ENCODE measurements around the gene PSMD2.
"Not testable (repeated sequence)": the region's sequence is repeated elsewhere in the genome, so short reads cannot be mapped to it uniquely, and the experiment has no call there.

PSMD2 gene

DNA sequence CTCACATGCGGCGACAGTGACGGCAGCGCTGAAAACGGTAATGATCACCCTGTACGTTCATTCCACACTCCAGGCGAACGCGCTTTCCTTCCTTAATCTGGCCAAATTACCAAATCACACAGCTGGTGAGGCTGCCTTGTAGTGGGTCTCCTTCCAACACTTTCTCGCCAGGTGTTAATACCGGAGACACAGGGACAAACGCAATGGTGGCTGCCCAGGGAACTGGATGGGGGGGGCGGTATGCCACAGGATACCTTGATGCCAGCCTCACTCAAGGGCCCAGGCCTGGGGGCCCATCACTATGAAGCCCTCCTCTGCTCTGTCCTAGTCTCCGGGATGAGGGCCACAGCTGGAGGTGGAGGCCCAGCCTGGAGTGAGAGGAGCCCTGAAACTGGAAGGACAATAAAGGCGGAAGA lies 36.3 kb upstream of the PSMD2 start:
- TF ChIP-seq, protein P1, sequence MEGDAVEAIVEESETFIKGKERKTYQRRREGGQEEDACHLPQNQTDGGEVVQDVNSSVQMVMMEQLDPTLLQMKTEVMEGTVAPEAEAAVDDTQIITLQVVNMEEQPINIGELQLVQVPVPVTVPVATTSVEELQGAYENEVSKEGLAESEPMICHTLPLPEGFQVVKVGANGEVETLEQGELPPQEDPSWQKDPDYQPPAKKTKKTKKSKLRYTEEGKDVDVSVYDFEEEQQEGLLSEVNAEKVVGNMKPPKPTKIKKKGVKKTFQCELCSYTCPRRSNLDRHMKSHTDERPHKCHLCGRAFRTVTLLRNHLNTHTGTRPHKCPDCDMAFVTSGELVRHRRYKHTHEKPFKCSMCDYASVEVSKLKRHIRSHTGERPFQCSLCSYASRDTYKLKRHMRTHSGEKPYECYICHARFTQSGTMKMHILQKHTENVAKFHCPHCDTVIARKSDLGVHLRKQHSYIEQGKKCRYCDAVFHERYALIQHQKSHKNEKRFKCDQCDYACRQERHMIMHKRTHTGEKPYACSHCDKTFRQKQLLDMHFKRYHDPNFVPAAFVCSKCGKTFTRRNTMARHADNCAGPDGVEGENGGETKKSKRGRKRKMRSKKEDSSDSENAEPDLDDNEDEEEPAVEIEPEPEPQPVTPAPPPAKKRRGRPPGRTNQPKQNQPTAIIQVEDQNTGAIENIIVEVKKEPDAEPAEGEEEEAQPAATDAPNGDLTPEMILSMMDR (IDR thresholded peaks at IDR 0.05; ENCODE audit: low read depth, low read length): no peak
- H3K4me3 ChIP-seq (ENCODE audit: low read depth, low read length): no peak overlapping the region
- in situ Hi-C loops (cut with HindIII; ENCODE audit: low sequenced_read_pairs): no loop called here
- no peak for DNase-seq (ENCODE audit: low read depth, low spot score)

DNA sequence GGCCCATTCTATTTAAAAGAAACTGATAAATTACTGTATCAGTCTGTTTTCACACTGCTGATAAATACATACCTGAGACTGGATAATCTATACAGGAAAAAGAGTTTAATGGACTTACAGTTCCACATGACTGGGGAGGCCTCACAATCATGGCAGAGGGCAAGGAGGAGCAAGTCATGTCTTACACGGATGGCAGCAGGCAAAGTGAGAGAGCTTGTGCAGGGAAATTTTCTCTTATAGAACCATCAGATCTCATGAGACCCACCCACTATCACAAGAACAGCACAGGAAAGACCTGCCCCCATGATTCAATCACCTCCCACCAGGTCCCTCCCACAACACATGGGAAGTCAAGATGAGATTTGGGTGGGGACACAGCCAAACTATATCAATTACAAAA lies 31.8 kb upstream of the PSMD2 start:
- in situ Hi-C loops (cut with HindIII; ENCODE audit: low sequenced_read_pairs); H3K4me3 ChIP-seq (ENCODE audit: low read depth, low read length); DNase-seq (ENCODE audit: low read depth, low spot score): not testable (repeated sequence)

DNA sequence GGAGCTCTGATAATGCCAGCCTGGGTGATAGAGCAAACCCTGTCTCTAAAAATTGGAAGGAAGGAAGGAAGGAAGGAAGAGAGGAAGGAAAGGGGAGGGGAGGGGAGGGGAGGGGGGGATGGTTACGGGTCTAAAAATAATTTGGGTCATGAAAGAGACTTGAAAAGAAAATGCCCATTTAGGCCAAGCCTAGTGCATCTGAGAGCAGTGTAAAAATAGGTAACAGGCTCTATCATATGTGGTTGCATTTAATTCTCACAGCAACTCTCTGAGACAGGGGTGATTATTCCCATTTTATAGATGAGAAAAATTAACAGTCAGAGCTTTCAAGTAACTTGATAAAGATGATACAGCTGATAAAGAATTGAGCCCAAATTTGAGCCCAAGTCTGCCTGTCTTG lies 26.8 kb upstream of the PSMD2 start:
- TF ChIP-seq, protein P1 (IDR thresholded peaks at IDR 0.05; ENCODE audit: low read depth, low read length): no peak
- in situ Hi-C loops (cut with HindIII; ENCODE audit: low sequenced_read_pairs): no loop called here
- H3K4me3 ChIP-seq (ENCODE audit: low read depth, low read length): no peak overlapping the region
- DNase-seq (ENCODE audit: low read depth, low spot score): no peak

DNA sequence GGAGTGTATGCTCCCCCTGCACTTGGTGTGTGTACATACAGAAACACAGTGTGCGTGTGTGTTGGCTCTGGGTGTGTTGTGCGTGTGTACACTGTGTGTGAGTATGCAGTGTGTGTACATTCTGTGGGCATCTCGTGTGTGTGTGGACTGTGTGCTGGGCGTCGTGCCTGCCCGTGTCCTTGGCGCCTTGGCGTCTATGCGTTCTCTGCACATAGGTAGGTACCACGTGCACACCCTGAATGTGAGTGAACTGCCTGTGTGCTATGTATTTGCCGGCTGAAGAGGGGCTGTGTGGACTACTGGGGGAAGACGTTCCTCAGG lies 23.7 kb upstream of the PSMD2 start:
- DNase-seq (ENCODE audit: low read depth, low spot score): no peak
- in situ Hi-C loops (cut with HindIII; ENCODE audit: low sequenced_read_pairs): no loop called here
- H3K4me3 ChIP-seq (ENCODE audit: low read depth, low read length): no peak overlapping the region

DNA sequence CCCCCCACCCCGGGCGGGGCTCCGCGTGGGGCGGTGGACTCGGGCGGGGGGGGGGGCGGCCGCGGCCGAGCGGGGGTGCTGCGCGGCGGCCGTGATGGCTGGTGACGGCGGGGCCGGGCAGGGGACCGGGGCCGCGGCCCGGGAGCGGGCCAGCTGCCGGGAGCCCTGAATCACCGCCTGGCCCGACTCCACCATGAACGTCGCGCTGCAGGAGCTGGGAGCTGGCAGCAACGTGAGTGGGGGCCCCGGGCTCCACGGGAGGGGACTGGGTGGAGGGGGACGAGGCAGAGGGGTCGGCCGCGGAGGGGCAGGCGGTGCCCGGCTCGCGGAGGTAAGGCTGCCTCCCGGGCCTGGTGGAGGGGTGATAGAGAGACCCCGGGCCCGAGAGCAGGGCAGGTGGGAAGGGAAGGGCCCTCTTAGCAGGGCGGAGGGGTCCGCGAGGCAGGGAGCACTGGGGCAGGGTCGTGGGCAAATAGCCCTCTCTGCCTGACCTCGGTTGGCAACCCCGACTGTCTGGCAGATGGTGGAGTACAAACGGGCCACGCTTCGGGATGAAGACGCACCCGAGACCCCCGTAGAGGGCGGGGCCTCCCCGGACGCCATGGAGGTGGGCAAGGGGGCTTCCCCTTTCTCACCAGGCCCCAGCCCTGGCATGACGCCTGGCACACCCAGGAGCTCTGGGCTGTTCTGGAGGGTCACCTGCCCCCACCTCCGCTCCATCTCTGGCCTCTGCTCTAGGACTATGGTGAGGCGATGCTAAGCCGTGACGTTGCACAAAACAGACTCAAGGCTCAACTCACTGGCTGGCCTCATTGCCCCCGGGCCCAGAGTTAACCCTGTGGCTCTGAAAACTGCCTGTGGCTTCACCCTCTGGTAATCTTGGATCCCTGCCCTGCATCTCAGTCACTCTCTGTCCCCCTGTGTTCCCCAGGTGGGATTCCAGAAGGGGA lies 22.8 kb upstream of the PSMD2 start, which contains the start of gene ECE2:
Gene ECE2, plus strand, starts transcription at position 62 of the 950 bp plus-strand sequence. Its CDS starts 132 bp downstream, at position 194.
- no peak within 1 kb of the TSS for H3K4me3 ChIP-seq (ENCODE audit: low read depth, low read length)
- TF ChIP-seq, protein P1 (IDR thresholded peaks at IDR 0.05; ENCODE audit: low read depth, low read length): no peak
- no peak for DNase-seq (ENCODE audit: low read depth, low spot score)
- in situ Hi-C loops (cut with HindIII; ENCODE audit: low sequenced_read_pairs): no loop called here

More for the DNA sequence above, 23.7 kb upstream of the PSMD2 start:
- TF ChIP-seq, protein P1 (IDR thresholded peaks at IDR 0.05; ENCODE audit: low read depth, low read length): no peak

DNA sequence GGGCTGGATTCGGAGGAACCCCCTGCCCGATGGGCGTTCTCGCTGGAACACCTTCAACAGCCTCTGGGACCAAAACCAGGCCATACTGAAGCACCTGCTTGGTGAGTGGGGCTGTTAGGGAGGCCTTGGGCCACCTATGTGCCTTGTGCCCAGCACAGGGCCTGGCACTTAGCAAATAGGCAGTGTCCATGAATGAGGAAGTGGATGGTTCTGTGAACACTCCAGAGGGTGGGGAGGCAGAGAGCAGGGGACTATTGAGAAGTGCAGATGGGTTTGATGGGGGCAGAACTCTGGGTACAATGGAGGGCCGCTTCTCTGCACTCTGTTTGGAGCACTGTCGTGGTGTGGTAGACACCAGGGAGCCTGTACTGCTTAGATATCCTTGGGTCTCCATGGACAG lies 21.7 kb upstream of the PSMD2 start:
- DNase-seq (ENCODE audit: low read depth, low spot score): no peak
- TF ChIP-seq, protein P1 (IDR thresholded peaks at IDR 0.05; ENCODE audit: low read depth, low read length): no peak

DNA sequence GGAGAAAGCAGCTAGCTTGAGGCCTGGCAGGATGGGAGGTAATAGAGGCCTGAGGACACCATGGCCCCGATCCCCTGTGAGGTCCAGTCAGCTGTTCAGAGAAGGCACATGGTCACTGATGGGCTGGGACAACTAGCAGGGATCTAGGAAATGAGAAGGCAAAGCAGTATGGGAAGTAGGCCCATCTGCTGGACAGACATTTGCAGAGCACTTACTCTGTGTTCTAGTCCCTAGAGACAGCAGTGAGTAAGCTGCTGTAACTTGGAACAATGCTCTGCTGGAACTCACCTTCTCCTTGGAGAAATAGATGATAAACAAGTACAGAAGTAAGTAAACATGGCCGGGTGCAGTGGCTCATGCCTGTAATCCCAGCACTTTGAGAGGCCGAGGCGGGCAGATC lies 16.1 kb upstream of the PSMD2 start:
- H3K4me3 ChIP-seq (ENCODE audit: low read depth, low read length): no peak overlapping the region
- in situ Hi-C loops (cut with HindIII; ENCODE audit: low sequenced_read_pairs): no loop called here
- TF ChIP-seq, protein P1 (IDR thresholded peaks at IDR 0.05; ENCODE audit: low read depth, low read length): no peak
- no peak for DNase-seq (ENCODE audit: low read depth, low spot score)

More for the DNA sequence above, 21.7 kb upstream of the PSMD2 start:
- no peak overlapping the region for H3K4me3 ChIP-seq (ENCODE audit: low read depth, low read length)
- in situ Hi-C loops (cut with HindIII; ENCODE audit: low sequenced_read_pairs): no loop called here
